Inflammatory macrophage treated with lipopolysaccharide for 1 hour (primary cell): ENCODE data around the gene TBPL2.
A peak's percentile ranks its signal among the peaks of the same experiment; 100 is the strongest.
"Not testable (repeated sequence)": the region's sequence is repeated elsewhere in the genome, so short reads cannot be mapped to it uniquely, and the experiment has no call there.

Experiments
- DNase-seq, 2 donors: peaks; one replicate each; pipeline ENCODE4 v3.0.0-alpha.2; 2020 to 2022

The TBPL2 gene

DNA sequence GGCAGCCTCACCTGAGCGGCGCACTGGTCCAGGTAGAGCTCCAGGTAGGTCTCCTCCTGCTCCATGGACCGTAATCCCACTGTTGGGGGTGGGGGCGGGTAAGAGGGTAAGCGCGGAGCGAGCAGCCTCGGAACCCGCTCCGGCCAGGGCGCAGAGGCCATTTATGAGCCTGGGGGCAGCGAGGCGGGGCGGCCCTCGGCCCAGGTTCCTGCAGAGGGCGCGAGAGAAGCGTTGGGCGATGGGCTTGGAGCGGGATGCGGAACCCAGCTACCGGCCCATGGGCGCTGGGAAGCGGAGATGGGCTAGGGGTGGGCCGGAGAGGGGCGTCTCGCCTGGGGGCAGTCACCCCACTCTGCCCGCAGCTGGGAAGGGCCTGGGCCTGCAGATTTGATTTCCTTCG, at the start of gene TBPL2:
TBPL2 (minus strand) TSS at position 232 of the 400 bp plus-strand sequence; CDS start at position 65, 167 bp downstream.
- no peak for DNase-seq

DNA sequence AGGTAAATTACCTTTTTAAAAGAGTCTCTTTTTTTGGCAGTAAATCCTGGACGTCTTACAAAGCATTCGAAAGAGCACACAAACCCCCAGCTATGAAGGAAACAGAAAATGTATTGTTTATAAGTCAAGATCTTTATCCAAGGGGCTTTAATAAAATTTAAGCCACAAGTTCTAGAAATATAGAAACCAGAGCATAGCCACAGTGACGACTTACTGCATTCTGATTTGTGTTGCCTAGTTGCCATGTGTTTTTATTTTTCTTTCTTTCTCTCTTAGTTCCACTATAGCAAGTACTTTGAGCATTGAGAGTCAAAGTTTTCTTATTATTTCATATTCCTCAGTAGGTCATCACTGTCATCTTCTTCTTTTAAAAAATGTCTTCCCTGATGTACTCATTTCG, 47.8 kb upstream of the TBPL2 start:
- DNase-seq, result no peak

DNA sequence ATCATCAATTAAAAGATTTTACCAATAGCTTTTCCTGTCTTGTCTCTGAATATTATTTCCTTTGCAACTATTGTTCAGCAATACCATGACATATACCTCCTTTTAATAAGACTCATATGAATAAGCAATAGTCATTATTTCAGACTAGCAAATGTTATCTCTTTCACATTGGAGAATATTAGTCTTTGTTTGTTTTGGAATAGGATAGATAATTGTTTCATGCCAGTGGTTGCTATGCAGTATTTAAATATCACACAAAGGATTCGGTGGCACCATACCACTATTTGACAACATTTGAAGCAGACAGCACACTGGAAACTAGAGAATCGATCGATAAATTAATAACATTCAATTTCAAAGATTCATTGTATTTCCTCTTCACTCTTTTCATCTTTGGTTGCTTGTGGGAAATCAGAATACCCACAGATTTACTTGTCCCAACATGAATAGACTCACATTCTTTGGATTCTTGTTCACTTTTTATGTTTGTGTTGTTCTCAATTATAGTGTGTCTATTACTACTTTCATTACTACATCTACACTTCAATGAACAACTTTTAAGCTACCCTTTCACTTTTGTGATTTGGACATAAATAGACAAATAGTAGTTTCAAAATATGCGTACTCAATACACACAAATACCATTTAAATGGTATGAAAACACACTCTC, 42.7 kb upstream of the TBPL2 start:
- DNase-seq, result no peak

DNA sequence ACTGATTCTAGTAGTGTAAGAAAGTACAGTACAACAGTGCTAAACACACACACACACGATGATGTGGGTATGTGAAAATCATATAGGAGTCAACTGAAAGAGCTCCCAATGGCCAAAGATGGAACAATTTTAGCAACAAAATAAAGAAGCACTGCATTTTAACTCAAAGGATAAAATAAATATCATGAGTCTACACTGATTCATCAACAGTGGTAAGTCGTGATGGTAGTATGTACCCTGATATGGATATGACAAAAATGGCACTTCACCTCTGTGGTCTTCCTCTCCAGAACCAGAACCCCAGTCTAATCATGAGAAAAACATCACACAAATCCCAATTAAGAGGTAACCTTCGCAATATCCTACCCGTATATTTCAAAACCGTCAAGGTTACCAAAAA, 41.4 kb upstream of the TBPL2 start:
- DNase-seq, result no peak

DNA sequence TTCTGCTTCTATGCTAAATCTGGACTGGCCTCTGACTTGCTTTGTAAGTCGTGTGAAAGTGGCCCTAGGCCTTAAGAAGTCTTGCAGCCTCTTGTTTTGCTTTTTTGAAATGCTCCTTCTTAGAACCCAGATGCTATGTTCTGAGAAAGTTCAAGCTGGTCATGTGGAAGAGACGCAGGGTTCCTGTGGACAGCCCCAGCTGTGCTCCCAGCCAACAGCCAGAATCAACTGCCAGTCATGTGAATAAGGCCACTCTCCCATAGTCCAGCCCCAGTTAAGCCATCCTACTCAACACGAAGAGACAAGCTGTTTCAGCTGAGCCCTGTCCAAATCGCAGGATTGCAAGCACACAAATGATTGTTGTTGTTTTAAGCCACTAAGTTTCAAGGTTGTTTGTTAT, 37.3 kb upstream of the TBPL2 start:
- no peak for DNase-seq

DNA sequence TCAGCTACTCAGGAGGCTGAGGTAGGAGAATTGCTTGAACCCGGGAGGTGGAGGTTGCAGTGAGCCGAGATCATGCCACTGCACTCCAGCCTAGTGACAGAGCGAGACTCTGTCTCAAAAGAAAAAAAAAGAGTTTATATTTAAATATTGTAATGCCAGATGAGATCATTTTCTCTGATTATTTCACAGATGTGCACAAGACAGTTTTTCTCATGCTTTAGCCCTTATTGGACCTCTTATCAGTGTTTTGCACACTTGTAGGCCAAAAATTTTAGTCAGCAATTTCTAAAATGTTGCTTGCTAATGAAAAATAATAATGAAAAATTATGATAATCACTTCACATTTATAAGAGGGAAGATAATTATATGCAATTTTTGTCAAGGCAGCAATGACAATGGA, 36.0 kb upstream of the TBPL2 start:
- DNase-seq, result not testable (repeated sequence)

DNA sequence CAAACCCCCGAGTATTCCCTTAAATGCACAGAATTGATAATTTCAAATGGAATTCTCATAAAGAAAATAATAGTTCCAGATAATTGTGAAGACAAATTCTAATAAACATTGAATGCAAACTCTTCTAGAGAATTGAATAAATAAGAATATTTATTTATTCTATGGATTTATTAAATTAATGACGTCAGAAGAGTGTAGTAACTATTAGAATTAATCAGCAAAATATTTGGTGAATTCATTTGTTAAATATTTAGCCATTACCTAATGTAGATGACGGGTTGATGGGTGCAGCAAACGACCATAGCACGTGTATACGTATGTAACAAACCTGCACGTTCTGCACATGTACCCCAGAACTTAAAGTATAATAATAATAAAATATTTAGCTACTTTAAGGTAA, 33.4 kb upstream of the TBPL2 start:
- no peak for DNase-seq

DNA sequence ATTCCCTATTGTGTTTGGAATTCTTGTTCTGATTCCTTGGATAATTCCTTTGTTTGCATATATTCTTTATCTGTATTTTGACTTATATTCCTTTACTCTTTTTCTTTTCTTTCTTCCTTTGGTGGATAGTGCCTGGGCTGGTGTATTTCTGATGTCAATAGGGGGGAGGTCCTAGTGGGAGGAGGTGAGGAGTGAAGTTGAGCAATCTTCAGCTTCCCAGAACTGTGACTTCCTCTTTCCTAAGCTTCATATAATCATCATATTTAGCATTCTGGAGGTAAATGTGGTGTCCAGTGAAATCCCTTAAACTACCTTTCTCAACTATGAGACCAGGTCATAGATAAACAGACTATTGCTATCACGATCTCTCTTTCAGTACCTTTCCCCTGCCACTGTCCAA, 29.6 kb upstream of the TBPL2 start:
- DNase-seq, result peak; percentile 33 to 45

DNA sequence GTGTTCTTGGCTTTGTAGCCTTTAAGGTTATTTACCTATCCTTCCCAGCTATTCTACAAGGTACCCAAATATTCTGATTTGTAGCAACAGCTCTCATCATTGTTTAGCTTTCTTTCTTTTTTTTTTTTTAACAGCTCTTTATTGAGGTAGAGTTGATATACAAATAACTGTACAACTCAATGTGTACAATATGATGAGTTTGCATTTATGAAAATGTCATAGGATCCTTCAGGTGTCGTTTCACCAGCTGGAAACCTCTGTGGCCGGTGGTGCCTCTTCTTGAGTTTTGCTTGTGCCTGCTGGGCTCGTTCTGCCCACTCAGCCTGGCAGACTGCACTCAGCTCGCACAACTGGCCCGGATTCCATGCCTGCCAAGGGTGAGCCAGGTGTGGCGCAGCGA, 26.9 kb upstream of the TBPL2 start:
- DNase-seq, result no peak

DNA sequence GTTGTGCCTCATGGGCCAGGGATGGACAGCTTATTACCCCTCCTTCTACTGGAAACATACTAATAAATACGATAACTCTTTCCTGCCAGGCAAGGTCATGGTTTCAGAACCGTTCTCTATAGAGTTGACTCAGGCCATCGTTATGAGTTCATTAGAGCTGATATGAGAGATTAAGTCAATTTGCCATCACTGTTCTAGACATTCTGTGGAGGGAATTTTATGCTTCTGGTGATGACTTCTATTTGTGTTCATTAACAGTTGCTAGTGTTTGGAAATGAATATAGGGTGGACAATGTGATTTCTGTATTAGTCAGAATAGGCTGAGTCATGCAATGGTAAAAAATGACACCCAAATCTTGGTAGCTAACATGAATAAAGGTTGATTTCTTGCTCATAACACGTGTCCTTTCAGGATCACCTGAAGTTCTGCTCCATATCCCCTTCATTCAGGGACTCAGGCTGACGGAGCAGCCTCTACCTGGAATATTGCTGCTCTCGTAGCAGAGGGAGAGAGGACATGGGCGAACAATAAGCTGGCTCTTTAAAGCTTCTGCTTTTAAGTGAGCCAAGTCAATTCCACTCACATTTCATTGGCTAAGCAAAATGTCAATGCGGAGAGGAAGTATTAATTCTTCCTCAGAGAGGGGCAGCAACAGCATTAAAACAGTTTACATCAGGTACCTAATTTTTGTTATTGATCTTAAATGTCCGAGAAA, 18.5 kb upstream of the TBPL2 start:
- peak; percentile 50 to 63 for DNase-seq

DNA sequence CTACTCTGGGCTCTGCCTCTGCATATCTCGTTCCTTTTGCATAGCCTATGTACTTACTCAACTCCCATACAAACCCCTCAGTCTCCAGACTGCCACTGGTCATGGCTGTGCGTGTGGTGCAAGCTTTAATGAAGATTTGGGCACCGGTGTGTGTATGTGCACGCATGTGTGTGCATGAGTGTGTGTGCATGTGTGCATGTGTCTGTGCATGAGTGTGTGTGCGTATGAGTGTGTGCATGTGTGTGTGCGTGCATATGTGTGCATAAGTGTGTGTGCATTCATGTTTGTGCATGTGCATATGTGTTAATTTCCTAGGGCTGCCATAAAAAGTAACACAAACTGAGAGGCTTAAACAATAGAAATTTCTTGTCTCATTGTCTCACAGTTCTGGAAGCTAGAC, 17.1 kb upstream of the TBPL2 start:
- DNase-seq, result no peak

DNA sequence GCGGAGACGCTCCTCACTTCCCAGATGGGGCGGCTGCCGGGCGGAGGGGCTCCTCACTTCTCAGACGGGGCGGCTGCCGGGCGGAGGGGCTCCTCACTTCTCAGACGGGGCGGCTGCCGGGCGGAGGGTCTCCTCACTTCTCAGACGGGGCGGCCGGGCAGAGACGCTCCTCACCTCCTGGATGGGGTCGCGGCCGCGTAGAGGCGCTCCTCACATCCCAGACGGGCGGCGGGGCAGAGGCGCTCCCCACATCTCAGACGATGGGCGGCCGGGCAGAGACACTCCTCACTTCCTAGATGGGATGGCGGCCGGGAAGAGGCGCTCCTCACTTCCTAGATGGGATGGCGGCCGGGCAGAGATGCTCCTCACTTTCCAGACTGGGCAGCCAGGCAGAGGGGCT, 16.0 kb upstream of the TBPL2 start:
- DNase-seq, result not testable (repeated sequence)

DNA sequence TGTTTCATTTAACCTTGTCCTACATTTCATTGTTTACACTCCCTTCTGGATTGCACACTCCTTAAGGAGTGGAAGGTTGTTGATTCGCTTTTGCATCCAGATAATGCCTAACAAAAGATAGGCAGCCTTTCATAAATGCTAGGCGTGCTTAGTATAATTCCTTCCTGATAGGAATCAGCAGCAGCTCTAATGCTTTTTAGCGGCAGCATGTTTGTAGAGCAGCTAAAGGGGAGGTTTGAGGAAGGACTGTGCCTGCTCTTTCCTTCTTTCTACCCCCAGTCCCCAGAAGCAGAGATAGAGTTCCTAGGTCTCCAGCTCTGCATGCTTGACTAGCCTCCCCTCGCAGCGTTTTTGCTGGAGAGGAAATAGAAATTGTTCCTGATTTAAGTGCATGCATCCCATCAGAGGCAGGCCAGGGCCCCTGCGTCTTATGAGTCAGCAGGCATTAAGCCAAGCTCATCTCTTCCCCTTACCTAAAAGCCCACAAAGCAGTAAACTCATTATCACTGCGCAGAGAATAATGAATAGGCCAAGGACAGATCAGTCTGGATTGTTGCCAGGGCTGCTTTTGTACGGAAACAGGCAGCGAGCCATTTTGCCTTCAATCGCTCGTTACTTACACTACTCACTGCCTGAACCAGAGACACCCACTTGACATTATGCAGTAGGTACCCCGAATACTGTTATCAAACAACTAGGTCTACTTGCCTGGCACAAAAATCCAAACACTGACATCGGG, 14.0 kb upstream of the TBPL2 start:
- peak in 1 of 2 donors; percentile 22 for DNase-seq

DNA sequence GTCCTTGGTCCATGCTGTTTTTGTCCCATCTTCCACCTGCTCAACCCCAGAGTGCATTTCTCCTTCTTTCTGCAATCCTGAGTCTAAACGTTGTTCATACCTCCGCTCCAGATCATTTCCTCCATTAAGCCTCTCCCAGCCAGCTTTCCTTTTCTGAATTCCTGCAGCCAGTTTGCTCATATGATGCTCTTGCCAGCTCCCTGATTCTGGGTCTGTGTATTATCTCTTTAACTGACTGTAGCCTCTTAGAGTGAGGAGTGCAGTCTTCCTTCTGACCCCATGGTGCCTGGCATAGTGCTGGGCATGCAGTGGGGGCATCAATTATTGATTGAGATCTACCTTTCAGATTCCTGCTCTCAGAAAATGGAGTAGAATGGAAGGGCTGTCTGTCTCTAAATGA, 11.5 kb upstream of the TBPL2 start:
- DNase-seq, result no peak

DNA sequence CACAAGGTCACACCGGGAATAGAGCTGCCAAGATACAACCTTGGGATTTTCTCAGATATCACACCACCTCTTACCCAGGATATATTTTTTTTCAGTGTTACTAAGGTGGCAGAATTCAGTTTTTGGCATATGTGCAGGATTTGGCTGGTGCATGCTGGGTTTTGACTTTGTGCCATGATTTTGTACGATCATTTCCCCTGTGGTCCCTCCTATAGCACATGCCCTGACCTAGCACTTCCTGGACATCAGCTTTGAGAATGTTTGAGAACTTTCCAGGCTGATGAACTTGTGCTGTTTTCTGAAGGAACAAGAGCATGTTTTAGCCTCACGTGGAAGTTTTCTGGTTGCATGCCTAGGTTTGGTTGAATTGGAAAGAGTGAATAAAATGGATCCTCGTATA, 11.0 kb upstream of the TBPL2 start:
- DNase-seq, result no peak

DNA sequence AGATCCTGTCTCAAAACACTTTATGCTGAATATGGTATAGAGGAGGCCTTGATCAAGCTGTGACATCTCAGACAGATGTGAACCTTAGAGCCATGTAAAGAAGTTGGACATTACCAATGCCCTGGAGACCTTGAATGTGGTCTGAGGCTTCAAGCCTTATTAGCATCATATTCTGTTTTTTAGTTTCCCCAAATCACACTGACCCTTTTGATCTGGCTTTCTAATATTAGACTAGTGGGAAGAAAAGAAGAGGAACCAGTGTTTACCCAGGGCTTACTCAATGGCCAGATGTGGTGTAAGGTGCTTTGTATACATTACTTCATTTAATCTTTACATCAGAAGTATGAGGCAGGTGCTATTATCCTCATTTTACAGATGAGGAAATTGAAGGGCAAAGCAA, 10.6 kb upstream of the TBPL2 start:
- peak in 1 of 2 donors; percentile 48 for DNase-seq

DNA sequence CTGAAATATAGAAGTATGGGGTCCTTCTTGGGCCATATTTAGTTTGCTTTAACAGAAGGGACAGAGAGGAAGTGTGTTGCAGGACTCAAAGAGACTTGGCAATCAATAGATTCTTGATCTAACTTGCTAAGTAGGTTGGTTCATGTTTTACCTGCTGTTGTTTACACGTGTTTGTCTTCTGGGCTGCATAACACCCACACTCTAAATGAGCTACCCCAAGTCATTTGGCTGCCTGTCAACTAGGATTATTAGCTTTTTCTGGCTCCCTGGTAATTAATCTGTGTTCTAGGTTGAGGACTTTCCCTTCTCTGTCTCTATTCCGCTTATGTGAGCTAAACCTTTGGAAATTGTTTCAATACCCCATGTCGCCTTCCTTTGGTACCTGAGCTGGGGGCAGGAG, 10.1 kb upstream of the TBPL2 start:
- no peak for DNase-seq

DNA sequence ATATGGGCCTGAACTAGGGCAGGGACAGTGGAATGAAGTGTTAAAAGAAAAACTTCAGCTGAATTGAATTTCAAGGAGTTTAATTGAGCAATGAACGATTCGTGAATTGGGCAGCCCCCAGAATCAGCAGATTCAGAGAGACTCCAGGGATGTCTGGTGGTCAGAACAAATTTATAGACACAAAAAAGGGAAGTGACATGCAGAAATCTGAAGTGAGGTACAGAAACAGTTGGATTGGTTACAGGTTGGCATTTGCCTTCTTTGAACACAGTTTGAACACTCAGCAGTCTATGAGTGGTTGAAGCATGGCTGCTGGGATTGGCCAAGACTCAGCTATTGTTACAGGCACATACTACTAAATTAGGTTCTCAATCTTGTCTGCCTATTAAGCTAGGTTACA, 9.7 kb upstream of the TBPL2 start:
- DNase-seq, result no peak

DNA sequence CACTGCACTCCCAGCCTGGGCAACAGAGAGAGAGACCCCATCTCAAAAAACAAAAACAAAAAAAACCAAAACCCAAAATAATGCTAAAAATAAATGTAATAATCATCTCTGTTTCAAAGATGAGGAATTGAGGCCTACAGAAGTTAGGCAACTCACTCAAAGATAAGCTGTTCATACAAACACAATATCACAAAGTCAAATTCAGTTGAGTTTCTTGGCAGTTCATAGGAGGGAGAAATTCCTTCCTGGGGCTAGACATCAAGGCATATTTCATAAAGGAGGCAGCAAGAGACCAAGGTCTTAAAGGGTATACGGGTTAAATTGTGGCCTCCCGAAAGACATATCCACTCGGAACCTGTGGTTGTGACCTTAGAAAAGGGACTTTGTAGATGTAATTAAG, 8.7 kb upstream of the TBPL2 start:
- no peak for DNase-seq

DNA sequence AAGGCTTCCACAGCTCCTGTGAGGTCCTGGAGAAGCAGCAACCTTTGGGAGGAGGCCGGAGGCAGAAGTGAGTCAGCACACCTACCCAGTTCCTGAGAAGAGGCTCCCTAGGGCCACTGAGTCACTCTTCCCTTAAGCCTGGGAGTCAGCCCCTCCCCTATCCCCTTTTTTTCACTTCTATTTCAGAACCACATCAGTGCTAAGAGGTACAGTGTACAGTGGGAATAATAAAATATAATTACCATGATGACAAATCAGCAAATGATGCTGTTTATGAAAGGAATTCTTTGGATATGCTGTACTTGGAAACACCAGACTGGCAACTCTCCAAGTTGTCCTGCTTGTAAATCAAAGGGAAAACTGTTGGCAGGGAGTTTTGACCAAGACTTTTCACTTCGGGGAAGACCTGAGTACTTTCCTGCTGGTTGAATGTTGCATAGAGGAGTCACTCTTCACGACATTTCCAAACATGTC, 7.8 kb upstream of the TBPL2 start:
- DNase-seq, result peak in 1 of 2 donors; percentile 23

DNA sequence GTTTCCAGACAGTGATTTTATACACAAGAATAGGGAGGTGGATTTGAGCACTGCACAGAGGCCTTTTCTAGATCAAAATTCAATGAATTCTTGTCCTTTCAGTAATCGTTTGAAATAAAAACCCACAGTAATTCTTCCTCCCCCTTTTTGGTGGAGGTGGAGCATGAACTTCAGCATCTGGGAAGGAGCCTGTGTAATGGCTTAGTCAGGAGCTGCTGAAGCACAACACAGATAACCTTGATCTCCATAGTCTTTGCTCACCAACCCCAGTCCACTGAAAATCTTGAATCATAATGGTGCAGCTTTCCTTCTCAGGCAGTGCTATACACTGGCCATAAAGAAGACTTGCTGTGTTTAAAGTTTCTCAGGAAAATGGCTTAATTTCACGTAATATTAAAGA, 6.4 kb upstream of the TBPL2 start:
- no peak for DNase-seq

DNA sequence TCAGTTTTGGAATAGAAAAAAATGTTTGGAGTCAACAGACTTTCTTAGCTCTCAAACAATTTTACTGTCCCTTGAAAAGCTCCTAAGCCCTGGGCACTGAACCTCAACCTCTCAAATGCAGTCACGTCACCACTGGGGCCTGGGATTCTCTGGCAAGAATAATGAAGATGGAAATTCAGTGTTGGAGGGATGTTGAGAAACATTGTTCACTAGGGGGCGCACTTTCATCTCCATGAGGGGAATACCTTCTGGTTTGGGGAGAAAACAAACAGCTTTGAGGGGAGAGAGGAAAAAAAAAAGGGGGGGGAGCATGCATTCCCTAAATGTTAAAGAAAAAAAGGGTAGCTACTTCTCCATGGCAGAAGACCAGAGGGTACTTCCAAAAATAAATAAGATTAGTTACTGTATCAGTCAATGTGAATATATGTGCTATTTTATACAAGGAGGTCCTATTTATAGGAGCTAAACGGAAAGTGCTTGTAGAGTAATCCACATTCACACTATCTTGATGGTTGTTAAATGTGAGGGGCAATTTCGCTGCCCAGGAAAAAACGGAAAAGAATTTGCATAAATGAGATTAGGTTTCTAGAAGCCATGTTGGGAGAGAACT, 5.8 kb upstream of the TBPL2 start:
- peak; percentile 48 to 92 for DNase-seq

DNA sequence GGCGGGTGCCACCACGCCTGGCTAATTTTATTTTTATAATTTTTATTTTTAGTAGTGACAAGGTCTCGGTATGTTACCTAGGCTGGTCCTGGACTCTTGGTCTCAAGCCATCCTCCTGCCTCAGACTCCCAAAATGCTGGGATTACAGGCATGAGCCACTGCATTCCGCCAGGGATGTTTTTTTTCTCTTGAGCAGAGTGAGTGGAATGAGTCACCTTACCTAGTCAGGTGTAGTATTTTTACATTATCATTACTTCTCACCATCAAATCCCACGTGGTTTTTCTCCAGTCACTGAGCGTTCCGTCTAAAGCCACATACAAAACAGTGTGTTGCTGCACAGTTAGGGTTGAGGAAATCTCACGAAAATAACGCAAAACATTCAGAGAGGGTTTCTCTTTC, 870 bp upstream of the TBPL2 start:
- no peak for DNase-seq
